Adrenal gland (tissue), 5 donors: ENCODE results near the gene RPS24.

Source experiments
- CTCF ChIP-seq, 6 experiments: fragments of 450-650 bp in 4 of 6; fragments of 200-600 bp in 2 of 6; sonication (generic) in 1 of 6; IDR thresholded peaks; 1 replicate in 5 of 6; 2 replicates in 1 of 6; pipeline versions ENCODE4 v1.5.1 to v1.8.0; 2016 to 2021; ENCODE audit warnings: antibody characterized with exemption in 6 of 6, mild to moderate bottlenecking in 2 of 6, moderate library complexity in 1 of 6
- POLR2A ChIP-seq, 2 donors: fragments of 450-650 bp; IDR thresholded peaks; one replicate each; pipeline ENCODE4 v1.6.1; 2017; ENCODE audit warnings: antibody characterized with exemption in 2 of 2, mild to moderate bottlenecking in 2 of 2, moderate library complexity in 1 of 2
- donor health status: DM: no; HTN: no; CAD: no.

GRCh38 chr10:78042058-78042751 is 8.5 kb downstream of the RPS24 start:
- TF ChIP-seq POLR2A (IDR thresholded peaks at IDR 0.05) (no peak), CTCF (IDR thresholded peaks at IDR 0.05) (no peak)
